Posterior cingulate gyrus (tissue), 11 donors: ENCODE data around the gene MAPKAPK3.

Experiments used
- DNase-seq, 10 donors: peaks; one replicate each; pipeline versions ENCODE4 v3.0.0 to v3.0.0-alpha.2; 2020 to 2021; ENCODE audit warnings: mixed read lengths in 3 of 10
- intact Hi-C: fragments of 100-400 bp; cut with DNase I; formaldehyde crosslinking; loops from one replicate; pipeline ENCODE4 v1.15.1; 2023

The MAPKAPK3 gene

DNA sequence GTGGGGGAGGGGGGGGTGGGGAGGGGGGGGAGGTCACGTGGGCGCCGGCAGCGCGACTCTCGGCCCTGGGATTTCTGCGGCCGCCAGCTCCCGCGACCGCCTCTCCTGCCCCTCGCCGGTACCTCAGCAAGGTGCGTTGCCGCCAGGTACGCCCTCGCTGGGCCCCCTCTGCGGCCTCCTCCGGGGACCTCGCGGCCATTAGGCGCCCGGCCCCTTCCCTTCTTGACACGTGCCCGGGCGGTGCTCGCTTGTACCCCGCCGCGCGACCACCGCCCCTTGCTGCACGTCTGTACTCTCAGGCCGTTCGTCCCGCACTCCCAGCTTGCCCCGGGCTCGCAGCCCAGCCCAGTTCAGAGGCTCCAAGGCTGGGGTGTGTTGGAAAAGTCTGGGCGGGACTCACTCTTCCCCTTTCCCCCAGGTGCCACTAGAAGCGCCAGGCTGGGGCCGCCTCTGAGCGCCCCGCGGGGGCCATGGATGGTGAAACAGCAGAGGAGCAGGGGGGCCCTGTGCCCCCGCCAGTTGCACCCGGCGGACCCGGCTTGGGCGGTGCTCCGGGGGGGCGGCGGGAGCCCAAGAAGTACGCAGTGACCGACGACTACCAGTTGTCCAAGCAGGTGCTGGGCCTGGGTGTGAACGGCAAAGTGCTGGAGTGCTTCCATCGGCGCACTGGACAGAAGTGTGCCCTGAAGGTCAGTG, at the start of gene MAPKAPK3:
MAPKAPK3 (plus strand) TSS at position 56 of the 696 bp plus-strand sequence; CDS start at position 471, 415 bp downstream.
- intact Hi-C loops: loop anchor here (5.0 kb wide), 2 partner anchors 35 to 755 kb away; no protein-coding TSS in a partner anchor
- peak in 1 of 10 donors; percentile 88 for DNase-seq

DNA sequence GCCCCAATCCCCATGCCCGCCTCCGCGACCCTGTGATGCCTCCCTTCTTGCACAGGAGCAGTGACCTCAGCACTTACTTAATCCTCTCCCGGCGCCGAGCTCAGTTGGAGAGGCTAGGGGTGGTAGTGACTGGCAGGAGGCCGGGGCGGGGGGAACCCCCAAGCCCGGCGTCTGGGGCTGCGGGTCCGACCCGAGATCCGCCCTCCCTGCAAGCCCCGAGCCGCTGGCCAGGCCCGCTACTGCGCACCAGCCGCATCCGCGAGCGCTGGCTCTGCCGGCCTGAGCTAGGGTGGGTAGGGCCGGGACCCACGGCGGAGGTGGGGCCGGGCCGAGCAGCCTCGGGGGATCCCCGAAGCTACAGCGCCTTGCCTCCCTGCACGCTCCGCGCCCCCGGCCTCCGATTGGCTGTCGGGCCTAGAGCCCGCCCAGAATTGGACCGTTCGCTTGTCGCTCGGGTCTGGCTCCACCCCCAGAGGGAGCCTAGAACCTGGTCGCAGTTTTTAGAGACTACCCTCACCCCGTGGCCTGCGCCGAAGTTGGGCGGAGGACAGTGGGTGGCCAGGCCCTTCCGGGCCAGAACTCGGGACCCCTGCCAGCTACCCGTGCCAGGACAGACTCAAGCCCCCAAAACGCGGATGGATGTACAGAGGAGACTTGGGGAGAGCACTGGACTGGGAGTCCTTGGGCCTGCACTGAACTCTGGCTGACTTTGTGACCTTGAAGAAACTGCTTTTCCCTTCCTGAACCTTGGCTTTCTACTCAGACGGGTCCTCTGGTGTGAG, 49.4 kb upstream of the MAPKAPK3 start, which contains the start of gene C3orf18:
C3orf18 (minus strand) TSS at position 362 of the 782 bp plus-strand sequence. CDS start 2,048 bp downstream, outside the sequence.
- intact Hi-C loops: no loop called here
- peak; percentile 89 to 99 (median 92) for DNase-seq

DNA sequence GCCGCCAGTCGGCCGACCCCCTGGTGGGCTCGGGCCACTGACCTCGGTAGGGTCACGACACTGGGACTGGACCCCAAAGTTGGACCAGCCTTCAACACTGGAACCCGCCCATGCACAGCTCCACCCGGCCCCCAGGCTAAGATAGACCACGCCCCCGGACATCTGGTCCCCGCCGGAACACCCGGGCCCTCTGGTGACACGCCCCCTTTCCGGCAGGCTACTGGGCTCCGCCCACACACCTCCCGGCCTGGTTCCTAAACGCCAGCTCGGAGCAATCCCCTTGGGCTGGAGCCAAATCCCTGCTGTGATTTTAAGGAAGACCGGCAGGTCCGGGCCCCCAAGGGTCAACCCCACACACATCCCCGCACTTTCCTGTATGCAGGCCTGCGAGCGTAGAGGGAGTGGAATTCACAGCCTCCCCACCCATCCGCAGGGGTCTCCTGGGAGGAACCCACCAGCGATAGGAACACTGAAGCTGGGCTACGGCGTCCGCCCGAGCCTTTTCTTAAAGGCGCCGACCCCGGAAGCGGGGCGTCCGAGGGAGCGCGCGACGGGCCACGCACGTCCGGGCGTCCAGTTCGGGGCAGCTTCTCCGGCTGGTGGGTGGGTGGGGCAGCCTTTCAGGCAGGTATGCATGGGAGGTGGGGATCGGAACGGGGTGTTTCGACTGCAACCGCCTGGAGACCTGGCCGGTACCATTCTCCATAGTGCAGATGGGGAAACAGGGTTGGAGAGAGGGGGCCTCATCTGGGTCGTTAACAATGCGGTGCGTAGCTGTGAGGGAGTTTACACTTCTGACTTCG, 47.8 kb upstream of the MAPKAPK3 start, which contains the start of gene HEMK1:
HEMK1 (plus strand) TSS at position 576 of the 803 bp plus-strand sequence. CDS start 1,583 bp downstream, outside the sequence.
- intact Hi-C loops: no loop called here
- DNase-seq: peak; percentile 93 to 99 (median 95)

DNA sequence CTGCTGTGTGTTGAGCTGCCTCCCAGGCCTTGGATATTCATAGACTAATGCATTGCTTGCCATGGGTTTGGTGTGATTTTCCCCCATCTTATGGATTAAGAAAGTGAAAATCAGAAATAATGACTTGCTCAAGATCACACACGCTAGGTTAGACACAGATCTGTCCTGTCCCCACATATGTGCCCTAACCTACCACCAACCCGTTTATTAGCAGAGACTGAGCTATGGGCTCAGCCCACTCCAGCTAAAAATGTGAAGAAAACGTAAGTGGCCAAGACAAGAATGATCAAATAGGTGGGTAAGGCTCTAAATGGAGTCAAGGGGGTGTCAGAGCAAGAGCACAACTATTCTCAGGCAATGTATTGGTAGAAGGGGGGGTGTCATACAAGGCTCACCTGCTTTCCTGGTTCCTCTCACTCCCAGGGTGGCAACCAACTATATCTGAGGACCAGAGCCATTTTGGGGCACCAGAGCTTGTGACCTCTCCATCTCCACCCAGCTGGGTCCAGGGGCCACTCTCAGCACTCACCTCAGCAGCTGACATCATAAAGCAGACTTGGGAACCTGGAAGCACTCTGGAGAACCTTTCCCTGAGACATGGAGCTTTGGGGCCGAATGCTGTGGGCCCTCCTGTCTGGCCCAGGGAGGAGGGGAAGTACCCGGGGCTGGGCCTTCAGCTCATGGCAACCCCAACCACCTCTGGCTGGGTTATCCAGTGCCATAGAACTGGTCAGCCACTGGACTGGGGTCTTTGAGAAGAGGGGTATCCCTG, 46.3 kb upstream of the MAPKAPK3 start:
- intact Hi-C loops: no loop called here
- no peak for DNase-seq

DNA sequence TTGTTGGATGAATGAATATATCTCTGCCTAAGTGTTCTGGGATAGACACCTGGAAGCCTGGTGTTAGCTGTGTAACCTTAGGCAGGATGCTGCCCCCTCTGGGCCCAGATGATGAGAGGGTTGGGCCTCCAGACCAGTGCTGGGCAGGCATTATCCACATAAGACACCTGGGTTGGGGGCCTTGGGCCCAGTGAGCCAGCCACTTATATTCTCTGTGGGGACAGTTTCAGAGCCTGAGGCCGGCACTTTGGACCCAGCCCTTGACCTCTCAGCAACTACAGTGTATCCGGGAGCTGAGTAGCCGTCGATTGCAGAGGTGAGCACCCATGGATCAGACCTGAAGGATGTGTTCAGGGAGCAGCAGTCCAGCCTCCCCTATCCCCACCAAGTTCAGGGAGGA, 45.5 kb upstream of the MAPKAPK3 start:
- intact Hi-C loops: no loop called here
- DNase-seq: no peak

DNA sequence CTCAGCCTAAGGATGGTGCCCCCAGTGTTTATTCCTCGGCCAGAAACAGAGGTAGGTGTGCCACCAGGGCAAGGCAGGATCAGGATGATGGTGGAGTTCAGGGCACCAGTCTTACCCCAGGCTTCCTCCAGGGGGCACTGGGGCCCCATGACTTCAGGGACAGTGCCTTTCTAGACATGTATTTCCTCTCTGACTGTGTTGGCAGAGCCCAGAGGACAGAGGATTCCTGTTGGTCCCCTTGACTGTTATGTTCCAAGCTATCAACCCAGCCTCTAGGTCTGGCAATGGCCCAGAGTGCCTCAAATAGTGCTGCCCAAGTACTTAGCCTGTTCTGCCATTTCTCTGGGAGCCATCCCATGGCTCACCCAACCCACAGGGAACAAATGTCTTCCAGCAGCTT, 44.8 kb upstream of the MAPKAPK3 start:
- peak; percentile 43 to 96 (median 70) for DNase-seq
- intact Hi-C loops: loop anchor here (1.0 kb wide), 1 partner anchor 42 kb away; no protein-coding TSS in a partner anchor

DNA sequence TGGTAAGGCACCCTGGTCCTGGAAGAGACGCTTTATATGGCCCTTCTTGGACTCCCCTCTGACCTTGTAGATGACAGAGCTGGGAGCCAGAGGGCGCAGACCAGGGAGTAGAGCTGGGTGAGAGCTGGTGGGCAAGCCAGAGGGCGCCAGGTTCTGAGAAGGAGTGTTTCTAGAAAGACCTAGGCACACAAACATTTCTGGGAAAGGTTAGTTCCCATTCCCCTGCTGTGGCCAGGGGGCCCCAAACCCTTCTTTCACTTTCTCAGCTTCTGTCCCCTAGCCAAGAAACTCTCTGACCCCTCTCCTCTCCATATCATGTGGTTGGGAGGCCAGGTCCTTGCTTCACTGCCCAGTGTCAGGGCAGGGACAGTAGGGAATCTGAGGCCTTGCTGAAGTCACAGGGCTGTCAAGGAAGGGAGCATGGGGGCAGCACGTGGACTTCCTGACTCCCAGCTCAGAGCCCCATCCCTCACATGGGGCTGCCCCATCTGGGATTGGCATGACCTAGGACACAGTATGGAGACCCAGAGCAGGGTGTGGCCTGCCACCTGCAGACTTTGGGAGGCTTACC, 44.1 kb upstream of the MAPKAPK3 start:
- intact Hi-C loops: loop anchor here (1.0 kb wide), 1 partner anchor 41 kb away; no protein-coding TSS in a partner anchor

DNA sequence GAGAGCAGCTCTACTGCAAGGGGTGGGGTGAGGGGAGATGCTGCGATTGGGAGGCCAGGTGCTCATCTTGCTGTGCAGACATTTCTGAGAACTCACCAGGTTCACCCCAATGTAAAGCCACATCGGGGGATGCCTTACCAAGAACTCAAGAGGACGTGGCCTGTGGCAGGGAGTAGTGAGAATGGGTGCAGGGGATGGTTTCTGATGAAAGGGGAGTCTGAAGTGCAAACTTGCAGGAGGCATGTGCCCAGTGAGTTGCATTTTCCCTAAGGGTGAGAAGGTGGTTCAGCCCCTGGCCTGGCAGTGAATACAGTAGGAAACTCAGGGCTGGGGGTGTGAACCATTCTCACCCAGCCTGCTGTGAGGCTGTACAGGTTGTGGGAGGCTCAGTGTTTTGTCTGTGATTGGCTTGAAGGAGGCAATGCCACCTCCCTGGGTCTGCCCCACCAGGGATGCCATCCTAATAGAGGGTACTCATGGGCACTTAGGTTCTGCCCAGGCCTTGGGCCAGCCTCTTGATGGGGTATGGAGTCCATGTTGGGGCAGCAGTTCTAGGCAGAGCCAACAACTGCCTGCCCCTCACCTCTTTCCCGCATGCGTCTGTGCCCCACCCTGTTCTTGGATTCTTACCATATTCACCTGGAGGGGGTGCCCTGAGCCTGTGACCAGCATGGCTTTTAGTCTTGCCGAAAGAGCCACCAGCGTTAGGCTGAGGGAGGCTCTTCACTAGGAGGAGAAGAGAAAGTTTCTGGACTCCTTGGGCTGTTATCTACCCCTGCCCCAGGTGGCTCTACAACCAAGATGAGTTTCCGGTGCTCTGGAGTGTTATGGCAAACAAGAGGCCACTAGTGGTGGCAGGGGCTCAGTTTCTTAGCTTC, 43.1 kb upstream of the MAPKAPK3 start:
- no peak for DNase-seq
- intact Hi-C loops: no loop called here

More for the DNA sequence above, 44.1 kb upstream of the MAPKAPK3 start:
- DNase-seq: no peak

DNA sequence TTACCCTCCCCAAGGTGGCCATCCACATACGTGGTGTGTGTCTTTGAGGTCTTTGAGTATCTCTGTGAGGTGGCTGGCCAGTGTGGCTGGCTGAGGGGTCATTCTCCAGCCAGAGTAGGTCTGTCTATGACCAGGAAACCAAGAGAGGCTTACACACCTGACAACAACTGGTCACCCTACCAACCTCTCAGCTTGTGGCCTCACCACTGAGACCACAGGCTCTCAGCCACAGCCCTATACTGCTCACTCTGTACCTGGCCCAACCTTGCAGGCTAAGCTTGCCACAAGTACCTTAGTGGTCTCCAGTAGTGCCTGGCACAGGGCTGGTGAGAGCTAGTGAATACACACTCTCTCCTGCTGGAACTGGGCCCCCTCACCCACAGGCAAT, 42.5 kb upstream of the MAPKAPK3 start:
- intact Hi-C loops: no loop called here

DNA sequence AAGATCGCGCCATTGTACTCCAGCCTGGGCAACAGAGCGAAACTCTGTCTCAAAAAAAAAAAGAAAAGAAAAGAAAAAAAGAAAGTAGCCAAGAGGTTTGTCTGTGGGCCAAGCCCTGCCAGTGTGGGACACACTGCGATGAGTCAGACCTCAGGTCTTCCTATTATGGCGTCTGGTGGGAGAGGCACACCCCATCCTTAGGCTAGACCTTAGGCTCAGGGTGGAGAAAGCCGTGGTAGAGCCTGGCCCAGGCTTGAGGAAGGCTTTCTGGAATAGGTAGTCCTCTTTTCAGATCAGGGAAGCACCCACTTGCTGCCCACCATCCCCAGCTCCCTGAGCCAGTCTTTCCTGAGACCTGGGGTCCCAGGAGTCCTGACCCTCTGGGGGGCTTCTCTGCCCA, 41.6 kb upstream of the MAPKAPK3 start:
- intact Hi-C loops: no loop called here

More for the DNA sequence above, 42.5 kb upstream of the MAPKAPK3 start:
- no peak for DNase-seq

DNA sequence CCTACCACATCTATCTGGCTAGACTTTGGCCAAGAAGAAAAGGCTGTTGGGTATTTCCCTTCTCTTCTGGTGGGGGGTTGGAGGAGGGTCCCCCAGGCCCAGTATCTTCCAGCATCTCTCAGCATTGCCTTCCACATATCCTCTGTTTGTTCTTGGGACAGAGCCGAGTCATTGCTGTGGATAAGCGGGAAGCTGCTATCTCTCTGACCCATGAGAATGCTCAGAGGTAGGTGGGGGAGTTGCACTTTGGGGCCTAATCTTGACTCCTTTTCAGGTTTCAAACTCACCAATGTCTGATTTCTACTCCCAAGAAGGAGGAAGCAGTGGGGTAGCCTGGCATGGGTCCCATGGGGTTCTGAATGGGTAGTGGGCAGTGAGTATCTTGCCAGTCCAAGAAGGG, 39.6 kb upstream of the MAPKAPK3 start:
- intact Hi-C loops: no loop called here
- DNase-seq: no peak

More for the DNA sequence above, 41.6 kb upstream of the MAPKAPK3 start:
- no peak for DNase-seq

DNA sequence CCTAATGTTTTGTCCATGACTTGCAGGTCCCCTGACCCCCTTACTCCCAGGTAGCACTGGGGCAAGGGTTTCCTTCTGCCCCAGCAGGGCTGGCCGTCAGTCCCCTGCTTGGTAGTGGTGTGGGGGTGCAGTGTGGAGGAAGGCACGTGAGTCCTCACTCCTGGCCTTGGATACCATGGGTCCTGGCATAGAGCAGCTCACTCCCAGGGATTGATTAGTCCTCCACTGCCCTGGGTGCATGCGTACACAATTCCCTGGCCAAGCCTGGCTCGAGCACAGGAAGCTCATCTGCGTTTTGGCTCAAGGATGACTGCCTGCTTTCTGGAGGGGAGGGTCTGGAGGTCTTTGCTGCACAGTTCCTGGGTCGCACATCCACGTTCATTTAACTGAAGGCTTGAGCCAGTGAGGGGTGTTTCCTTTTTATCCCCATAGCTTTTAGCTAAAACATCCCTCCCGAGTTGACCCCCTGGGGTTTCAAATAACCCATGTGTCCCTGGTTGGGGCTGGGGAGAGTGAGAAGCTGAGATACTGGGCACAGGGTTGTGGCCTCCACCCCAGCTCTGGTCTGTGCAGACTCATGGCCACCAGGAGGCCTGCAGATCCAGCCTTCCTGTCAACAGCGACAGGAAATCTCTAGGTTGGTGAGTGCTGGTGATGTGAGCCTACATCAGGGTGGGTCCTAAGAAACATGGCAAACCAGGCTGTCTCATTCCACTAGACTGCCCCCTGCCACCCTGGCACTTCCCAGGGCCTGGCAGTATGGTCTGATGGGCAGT, 36.1 kb upstream of the MAPKAPK3 start:
- intact Hi-C loops: no loop called here
- no peak for DNase-seq

DNA sequence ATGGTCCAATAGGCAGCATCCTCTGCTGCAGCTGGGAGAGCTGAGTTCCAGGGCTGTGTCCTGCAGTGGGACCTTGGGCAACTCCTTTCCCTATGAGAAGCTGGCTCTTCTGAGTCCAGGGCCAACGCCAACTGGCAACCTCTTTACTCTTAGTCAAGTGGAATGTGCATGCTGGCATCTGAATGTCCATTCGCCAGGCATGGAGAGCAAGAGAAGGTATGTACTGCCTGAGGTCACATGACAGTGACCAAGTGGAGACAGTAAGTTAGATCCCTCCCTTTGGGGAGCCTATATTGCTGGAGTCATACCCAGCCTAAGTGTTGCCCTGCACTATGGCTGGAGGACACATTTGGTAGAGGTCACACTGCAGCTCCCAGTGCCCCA, 35.5 kb upstream of the MAPKAPK3 start:
- intact Hi-C loops: no loop called here
- DNase-seq: no peak

DNA sequence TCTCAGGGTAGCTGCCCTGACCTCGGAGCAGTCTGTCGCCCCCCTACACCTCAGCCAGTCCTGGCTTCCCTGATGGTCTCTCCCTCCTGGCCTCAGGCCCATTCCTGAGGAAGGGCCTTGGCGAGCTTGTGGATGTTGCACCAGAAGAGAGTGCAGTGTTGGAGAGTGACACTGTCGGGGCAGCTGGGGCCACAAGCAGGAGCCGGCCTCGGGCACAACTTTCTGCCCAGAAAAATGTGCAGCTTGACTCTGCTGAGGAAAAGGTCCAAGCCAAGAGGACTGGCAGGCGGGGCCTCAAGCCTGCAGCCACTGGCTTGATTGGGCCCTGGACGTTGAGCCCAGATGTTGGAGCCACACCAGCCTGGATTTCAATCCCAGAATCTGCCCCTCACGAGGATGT, 34.9 kb upstream of the MAPKAPK3 start:
- intact Hi-C loops: no loop called here
- DNase-seq: no peak

DNA sequence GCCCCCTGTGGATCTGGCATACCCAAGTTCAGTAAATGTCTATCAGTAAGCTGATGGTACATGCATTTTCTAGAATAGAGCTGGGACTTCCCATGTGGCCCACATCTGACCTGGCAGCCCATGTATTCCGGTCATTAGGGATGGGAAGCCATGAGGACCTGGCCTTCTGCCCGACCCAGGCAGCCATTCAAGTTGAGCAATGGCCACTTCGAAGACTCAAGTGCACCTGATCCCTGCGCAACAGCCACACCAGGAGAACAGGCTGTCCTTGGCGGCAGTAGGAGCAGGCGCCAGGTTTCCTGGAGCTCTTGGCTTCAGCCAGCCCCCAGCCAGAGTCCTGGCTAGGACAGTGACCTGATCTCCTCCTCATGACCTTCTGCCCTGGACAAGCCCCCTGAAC, 33.1 kb upstream of the MAPKAPK3 start:
- DNase-seq: no peak
- intact Hi-C loops: no loop called here

DNA sequence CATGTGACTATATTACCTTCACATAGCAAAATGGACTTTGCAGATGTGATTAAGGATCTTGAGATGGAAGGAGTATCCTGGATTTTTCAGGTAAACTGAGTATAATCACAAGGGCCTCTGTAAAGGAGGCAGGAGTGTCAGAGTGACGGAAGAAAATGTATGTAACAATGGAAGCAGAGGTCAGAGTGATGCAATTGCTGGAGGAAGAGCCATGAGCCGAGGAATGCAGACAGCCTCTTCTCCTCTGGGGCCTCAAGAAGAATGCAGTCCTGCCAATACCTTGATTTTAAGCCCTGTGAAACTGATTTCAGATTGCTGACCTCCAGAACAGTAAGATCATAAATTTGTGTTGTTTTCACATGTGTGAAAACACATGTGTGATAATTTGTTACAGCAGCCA, 32.6 kb upstream of the MAPKAPK3 start:
- no peak for DNase-seq
- intact Hi-C loops: no loop called here

DNA sequence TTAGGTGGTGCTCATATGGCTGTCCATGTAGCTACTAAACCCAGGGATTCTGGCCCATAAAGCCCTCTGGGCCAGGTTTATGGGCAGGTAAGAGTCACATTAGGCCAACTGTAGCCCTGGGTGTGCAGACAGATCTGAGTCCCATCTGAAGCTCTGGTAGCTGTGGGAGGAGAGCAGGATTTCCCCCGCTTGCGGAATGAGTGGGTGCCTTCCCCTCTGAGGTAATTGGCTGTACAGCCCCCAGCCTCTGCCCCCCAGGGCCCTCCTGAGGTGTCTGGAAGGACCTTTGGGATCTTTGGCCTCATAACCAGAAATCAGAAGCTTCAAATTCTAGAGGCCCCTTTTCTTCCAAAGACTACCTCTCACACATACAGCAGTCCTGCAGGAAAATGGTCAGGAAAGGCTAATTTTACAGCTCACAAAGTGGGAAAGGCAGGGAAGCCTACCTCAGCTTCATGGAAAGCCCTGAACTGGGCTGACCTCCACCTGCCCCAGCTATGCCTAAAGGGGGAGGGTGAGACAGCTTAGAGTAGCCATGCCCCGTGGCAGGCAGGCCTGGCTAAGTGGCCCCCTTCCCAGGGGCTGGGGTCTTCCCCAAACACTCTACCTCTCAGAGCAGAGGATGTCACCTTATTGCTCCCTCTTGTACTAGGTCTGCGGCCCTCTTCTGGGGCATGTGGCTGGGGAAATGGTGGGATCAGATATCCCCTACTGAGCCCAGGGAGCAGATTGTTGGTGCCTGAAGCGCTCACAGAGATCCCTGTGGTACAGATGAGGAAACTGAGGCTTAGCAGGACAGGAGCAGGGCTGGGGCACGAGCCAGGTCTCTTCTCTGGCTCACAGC, 30.8 kb upstream of the MAPKAPK3 start:
- intact Hi-C loops: no loop called here
- no peak for DNase-seq
